KOPT-K1 (cell line): ENCODE results near the gene ROR2.

Experiments
- H3K27ac ChIP-seq: fragments of 200-600 bp; sonication (generic); 2 replicates; pipeline ENCODE4 v1.5.1; 2016; ENCODE audit warnings: antibody characterized with exemption, mild to moderate bottlenecking, low read depth, low read length; ENCODE audit not compliant: poor library complexity, severe bottlenecking
- H3K36me3 ChIP-seq: fragments of 200-600 bp; sonication (generic); 2 replicates; pipeline ENCODE4 v1.5.1; 2017; ENCODE audit warnings: antibody characterized with exemption, mild to moderate bottlenecking, low read length, moderate library complexity; ENCODE audit not compliant: insufficient read depth
- H3K9me3 ChIP-seq: fragments of 200-600 bp; sonication (generic); 2 replicates; pipeline ENCODE4 v1.5.1; 2017; ENCODE audit warnings: antibody characterized with exemption, low read length, mild to moderate bottlenecking; ENCODE audit not compliant: insufficient read depth, poor library complexity, severe bottlenecking

Gene ROR2

DNA sequence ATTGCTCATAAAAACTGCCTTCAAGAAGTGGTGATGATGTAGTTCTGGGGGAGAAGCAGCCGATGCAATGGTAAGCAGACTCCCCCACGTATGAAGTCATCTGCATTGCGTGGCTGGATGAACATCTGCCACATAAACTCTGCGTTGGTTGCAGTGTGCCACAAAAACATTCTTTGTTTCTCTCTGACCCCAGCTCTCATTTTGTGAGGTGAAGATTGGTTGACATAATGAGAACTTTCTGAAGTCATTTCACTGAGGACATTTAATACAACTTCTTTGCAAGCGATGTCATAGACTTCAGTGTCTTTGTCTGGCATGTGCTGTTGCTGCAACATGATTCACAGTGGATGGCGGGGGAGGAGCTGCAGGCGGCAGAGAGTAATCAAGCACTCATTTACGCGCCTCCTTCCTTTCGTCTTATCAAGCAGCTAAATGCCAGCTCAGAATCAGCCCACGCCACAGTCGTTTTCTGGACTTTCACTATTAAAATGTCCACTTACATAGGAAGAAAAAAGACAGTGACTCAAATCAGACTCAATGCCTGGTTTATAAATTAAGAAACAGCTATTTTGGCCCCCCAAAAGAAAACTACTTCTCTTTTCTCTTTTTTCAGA is 434.8 kb downstream of the ROR2 start:
- Histone ChIP-seq H3K36me3 (no peaks in the 10 kb centered on the region), H3K9me3 (peaks cover 4% of the 10 kb centered on the region), H3K27ac (no peak overlapping the region)
